Right lobe of liver (tissue), 6 donors: ENCODE results near the gene AURKAIP1. TPM values are rescaled to one million over a fixed set of nuclear protein-coding genes. Genes with fewer than 3 reads are reported as not detected.
A peak's percentile ranks its signal among the peaks of the same experiment; 100 is the strongest.

Source experiments
- ATAC-seq, 4 donors: fragments of 200-7000 bp; cut with Tn5 transposase; one replicate each; pipeline ENCODE4 v1.9.1; 2020; ENCODE audit warnings: mild to moderate bottlenecking in 4 of 4, moderate library complexity in 4 of 4
- DNase-seq, 3 donors: peaks; one replicate each; pipeline ENCODE4 v3.0.0-alpha.2; 2020
- H3K27ac ChIP-seq, 3 donors: fragments of 200-600 bp; one replicate each; pipeline ENCODE4 v1.8.0; 2022
- H3K27me3 ChIP-seq, 2 donors: fragments of 200-600 bp; one replicate each; pipeline ENCODE4 v1.8.0; 2022
- H3K36me3 ChIP-seq, 4 donors: fragments of 200-600 bp; sonication (generic) in 1 of 4; one replicate each; pipeline versions ENCODE4 v1.5.1 to v1.8.0; 2017 to 2022; ENCODE audit warnings: control low read depth in 1 of 4
- H3K4me1 ChIP-seq, 4 donors: fragments of 200-600 bp; sonication (generic) in 1 of 4; one replicate each; pipeline versions ENCODE4 v1.5.1 to v1.8.0; 2017 to 2022; ENCODE audit warnings: control low read depth in 1 of 4
- H3K4me3 ChIP-seq, 3 donors: fragments of 200-600 bp; one replicate each; pipeline ENCODE4 v1.8.0; 2022
- H3K9me3 ChIP-seq, 4 donors: fragments of 200-600 bp; sonication (generic) in 1 of 4; one replicate each; pipeline versions ENCODE4 v1.5.1 to v1.8.0; 2017 to 2022; ENCODE audit warnings: control low read depth in 1 of 4
- CTCF ChIP-seq, 4 donors: fragments of 200-600 bp in 3 of 4; fragments of 450-650 bp in 1 of 4; IDR thresholded peaks; one replicate each; pipeline versions ENCODE4 v1.5.1 to v1.8.0; 2016 to 2022; ENCODE audit warnings: antibody characterized with exemption in 4 of 4, mild to moderate bottlenecking in 2 of 4
- POLR2A ChIP-seq: fragments of 450-650 bp; IDR thresholded peaks from one replicate; pipeline ENCODE4 v1.6.1; 2017; ENCODE audit warnings: antibody characterized with exemption, mild to moderate bottlenecking
- WGBS: methylation state at CpG from one replicate; pipeline ENCODE4 v1.1.6; 2018; ENCODE audit warnings: low coverage, low lambda C conversion rate; ENCODE audit not compliant: insufficient coverage; ENCODE audit errors: missing lambda C conversion rate; 5-methylcytosine and 5-hydroxymethylcytosine counted together
- intact Hi-C, 2 donors: fragments of 100-400 bp; cut with DNase I; formaldehyde crosslinking; loops; one replicate each; pipeline versions ENCODE4 v1.11.2 to v1.14.1; 2022
- total RNA-seq, 6 experiments: library from RNA; depleted of rRNA in 2 of 6; stranded (reverse); fragments of >200 nt in 2 of 6; fragmentation: NEBNext Ultra II Directional in 3 of 6; extraction: Animal tissue kit (Norgen Biotek cat#: 25700) in 3 of 6; gene quantifications; one replicate each; pipeline versions ENCODE4 v1.1.0 to v1.2.4, GENCODE V29; 2016 to 2023
- donor health status: DM: no; HTN: yes; CAD: no.
- donor health status: DM: no; HTN: no; CAD: no.
- donor health status: DM: no; HTN: no; CAD: no.
- donor health status: DM: no; HTN: yes; CAD: no.
- donor health status: DM: no; HTN: yes; CAD: no.

AURKAIP1 gene
- total RNA-seq, 6 experiments from 2014 or later = 70.0 to 140 (median 104) TPM

GRCh38 chr1:1345860-1346500, 29.0 kb downstream of the AURKAIP1 start:
- ATAC-seq = no peak
- Histone ChIP-seq H3K27me3 (no peaks in the 10 kb centered on the region), H3K27ac (no peak overlapping the region), H3K4me3 (no peak overlapping the region), H3K36me3 (peaks cover 0 to 3% (median 0%) of the 10 kb centered on the region in 4 donors), H3K9me3 (no peaks in the 10 kb centered on the region), H3K4me1 (peaks cover 0 to 47% (median 25%) of the 10 kb centered on the region in 4 donors)
- no peak for DNase-seq
- intact Hi-C loops = no loop called here
- TF ChIP-seq POLR2A (no peak), CTCF (IDR thresholded peaks at IDR 0.05) (no peak)
- 67% methylated on average over 1 of the region's 12 CpGs for WGBS

DNA sequence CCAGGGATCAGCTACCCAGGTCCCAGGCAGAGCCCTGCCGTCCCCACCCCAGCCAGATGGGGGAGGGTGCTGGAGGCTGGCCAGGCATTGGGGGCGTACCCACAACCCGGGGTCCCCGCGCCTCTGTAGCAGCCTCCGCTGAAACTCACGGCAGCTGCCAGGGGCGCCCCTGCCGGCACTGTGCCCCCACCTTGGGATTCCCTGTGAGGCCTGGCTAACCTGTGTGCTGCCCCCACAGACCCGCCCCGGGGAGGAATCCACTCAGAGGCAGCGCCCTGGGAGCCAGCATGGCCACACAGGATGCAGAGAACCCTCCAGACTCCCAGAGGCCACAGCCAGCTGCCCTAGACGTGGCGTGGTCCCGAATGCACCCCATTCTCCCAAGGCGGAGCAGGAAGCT, 29.6 kb downstream of the AURKAIP1 start:
- no peak for ATAC-seq
- TF ChIP-seq POLR2A (no peak), CTCF (IDR thresholded peaks at IDR 0.05) (no peak)
- peaks cover 0 to 3% (median under 1%) of the 10 kb centered on the region in 4 donors for H3K36me3 ChIP-seq
- DNase-seq = no peak
- WGBS = 70% methylated on average over 2 of the region's 16 CpGs
- H3K4me3 ChIP-seq = no peak overlapping the region
- peaks cover 0 to 47% (median 25%) of the 10 kb centered on the region in 4 donors for H3K4me1 ChIP-seq
- no peaks in the 10 kb centered on the region for H3K27me3 ChIP-seq
- no peak overlapping the region for H3K27ac ChIP-seq
- intact Hi-C loops = no loop called here
- no peaks in the 10 kb centered on the region for H3K9me3 ChIP-seq

GRCh38 chr1:1344655-1345361, 30.2 kb downstream of the AURKAIP1 start:
- Histone ChIP-seq H3K4me3 (peak overlapping the region in 1 of 3 donors; percentile 20), H3K27ac (peak overlapping the region in 2 of 3 donors; percentile 49 to 52), H3K27me3 (no peaks in the 10 kb centered on the region), H3K36me3 (peaks cover 0 to 3% (median under 1%) of the 10 kb centered on the region in 4 donors), H3K4me1 (peaks cover 0 to 47% (median 25%) of the 10 kb centered on the region in 4 donors), H3K9me3 (no peaks in the 10 kb centered on the region)
- TF ChIP-seq POLR2A = no peak
- TF ChIP-seq CTCF (IDR thresholded peaks at IDR 0.05) = peak; percentile 17 to 35 (median 32)
- WGBS = 51% methylated on average over 3 of the region's 15 CpGs
- ATAC-seq (peak in 3 of 4 donors; percentile 0 to 31 (median 29)), DNase-seq (no peak)
- intact Hi-C loops = no loop called here

GRCh38 chr1:1343811-1344421, 31.1 kb downstream of the AURKAIP1 start:
- intact Hi-C loops = no loop called here
- peaks cover 0 to 9% (median under 1%) of the 10 kb centered on the region in 4 donors for H3K36me3 ChIP-seq
- DNase-seq = peak; percentile 68 to 91 (median 91)
- ATAC-seq = peak; percentile 52 to 75 (median 61)
- no CpG with 5 or more reads among the region's 24 CpGs for whole genome bisulfite sequencing
- peak overlapping the region in 2 of 3 donors; percentile 2 to 20 for H3K4me3 ChIP-seq
- peaks cover 0 to 47% (median 25%) of the 10 kb centered on the region in 4 donors for H3K4me1 ChIP-seq
- no peaks in the 10 kb centered on the region for H3K9me3 ChIP-seq
- peak overlapping the region in 2 of 3 donors; percentile 49 to 52 for H3K27ac ChIP-seq
- H3K27me3 ChIP-seq = no peaks in the 10 kb centered on the region
- TF ChIP-seq CTCF (IDR thresholded peaks at IDR 0.05) (no peak), POLR2A (no peak)
